ENCODE results near the gene TACSTD2. TPM values are rescaled to one million over a fixed set of nuclear protein-coding genes. Genes with fewer than 3 reads are reported as not detected.
"Not testable (repeated sequence)": the region's sequence is repeated elsewhere in the genome, so short reads cannot be mapped to it uniquely, and the experiment has no call there.

The TACSTD2 gene
- total RNA-seq (2014; rRNA removed; shearing (Covaris generic)) = not detected in 2 replicates

GRCh38 chr1:58576727-58577653 is at the start of gene TACSTD2:
TACSTD2 (minus strand) TSS chr1:58577252; CDS start chr1:58577156, 96 bp downstream.
- DNase-seq (ENCODE audit: low spot score) = no peak

GRCh38 chr1:58626293-58626692 is 49.2 kb upstream of the TACSTD2 start:
- DNase-seq (ENCODE audit: low spot score) = no peak

GRCh38 chr1:58623259-58623658 is 46.2 kb upstream of the TACSTD2 start:
- not testable (repeated sequence) for DNase-seq (ENCODE audit: low spot score)

GRCh38 chr1:58622571-58622970 is 45.5 kb upstream of the TACSTD2 start:
- DNase-seq (ENCODE audit: low spot score) = no peak

- no peak for DNase-seq (ENCODE audit: low spot score)
Observed at GRCh38 chr1:58621391-58621790, 44.3 kb upstream of the TACSTD2 start.

GRCh38 chr1:58620926-58621325 is 43.9 kb upstream of the TACSTD2 start:
- no peak for DNase-seq (ENCODE audit: low spot score)

GRCh38 chr1:58620259-58620658 is 43.2 kb upstream of the TACSTD2 start:
- no peak for DNase-seq (ENCODE audit: low spot score)

- DNase-seq (ENCODE audit: low spot score) = no peak
Observed at GRCh38 chr1:58619286-58620054, 42.4 kb upstream of the TACSTD2 start.

- DNase-seq (ENCODE audit: low spot score) = peak; percentile 83
Observed at GRCh38 chr1:58618303-58618702, 41.3 kb upstream of the TACSTD2 start.

GRCh38 chr1:58611861-58612385 is 34.9 kb upstream of the TACSTD2 start:
- no peak for DNase-seq (ENCODE audit: low spot score)

GRCh38 chr1:58608945-58609344 is 31.9 kb upstream of the TACSTD2 start:
- DNase-seq (ENCODE audit: low spot score) = no peak

- DNase-seq (ENCODE audit: low spot score) = no peak
Observed at GRCh38 chr1:58608297-58608696, 31.2 kb upstream of the TACSTD2 start.

GRCh38 chr1:58607391-58607790 is 30.3 kb upstream of the TACSTD2 start:
- DNase-seq (ENCODE audit: low spot score) = no peak

- not testable (repeated sequence) for DNase-seq (ENCODE audit: low spot score)
Observed at GRCh38 chr1:58601921-58602320, 24.9 kb upstream of the TACSTD2 start.

GRCh38 chr1:58597996-58598395 is 20.9 kb upstream of the TACSTD2 start:
- no peak for DNase-seq (ENCODE audit: low spot score)

GRCh38 chr1:58597076-58597475 is 20.0 kb upstream of the TACSTD2 start:
- no peak for DNase-seq (ENCODE audit: low spot score)

- DNase-seq (ENCODE audit: low spot score) = no peak
Observed at GRCh38 chr1:58596631-58597052, 19.6 kb upstream of the TACSTD2 start.

- DNase-seq (ENCODE audit: low spot score) = no peak
Observed at GRCh38 chr1:58594546-58594945, 17.5 kb upstream of the TACSTD2 start.

GRCh38 chr1:58592522-58593134 is 15.6 kb upstream of the TACSTD2 start:
- peak; percentile 95 for DNase-seq (ENCODE audit: low spot score)

- DNase-seq (ENCODE audit: low spot score) = no peak
Observed at GRCh38 chr1:58591806-58592205, 14.8 kb upstream of the TACSTD2 start.

- no peak for DNase-seq (ENCODE audit: low spot score)
Observed at GRCh38 chr1:58590019-58590418, 13.0 kb upstream of the TACSTD2 start.

- DNase-seq (ENCODE audit: low spot score) = no peak
Observed at GRCh38 chr1:58588396-58588795, 11.3 kb upstream of the TACSTD2 start.

All from A172 (cell line).